ENCODE data around the gene IRGC. TPM values are rescaled to one million over a fixed set of nuclear protein-coding genes. Genes with fewer than 3 reads are reported as not detected.

The IRGC gene
- total and polyA plus RNA-seq, 9 donors: not detected

DNA sequence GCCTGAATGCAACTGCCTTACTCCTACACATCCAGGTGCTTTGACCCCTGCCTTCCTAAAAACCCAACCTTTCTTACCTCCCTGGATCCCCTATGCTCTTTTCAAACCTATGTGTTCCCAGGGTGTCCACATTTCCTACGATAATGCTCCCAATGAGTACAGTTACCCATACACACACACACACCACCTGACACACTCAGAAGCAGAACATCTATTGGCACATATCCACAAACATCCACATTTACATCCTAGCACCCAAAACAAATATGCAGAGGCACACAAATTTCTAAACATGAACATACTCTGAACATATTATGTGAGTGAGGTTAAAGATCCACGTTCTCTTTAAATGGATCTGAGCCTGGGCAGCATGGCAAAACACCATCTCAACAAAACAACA lies 23.5 kb upstream of the IRGC start:
- intact Hi-C loops (cut with DNase I): no loop called here
- no peaks in the 10 kb centered on the region for H3K4me1 ChIP-seq (ENCODE audit: insufficient read depth)
- no peak for DNase-seq
- no peaks in the 10 kb centered on the region for H3K27me3 ChIP-seq
- H3K36me3 ChIP-seq: no peaks in the 10 kb centered on the region
- no peak for TF ChIP-seq EP300 (IDR thresholded peaks at IDR 0.05)
- no peak for TF ChIP-seq POLR2A (IDR thresholded peaks at IDR 0.05)
- TF ChIP-seq, protein P1, sequence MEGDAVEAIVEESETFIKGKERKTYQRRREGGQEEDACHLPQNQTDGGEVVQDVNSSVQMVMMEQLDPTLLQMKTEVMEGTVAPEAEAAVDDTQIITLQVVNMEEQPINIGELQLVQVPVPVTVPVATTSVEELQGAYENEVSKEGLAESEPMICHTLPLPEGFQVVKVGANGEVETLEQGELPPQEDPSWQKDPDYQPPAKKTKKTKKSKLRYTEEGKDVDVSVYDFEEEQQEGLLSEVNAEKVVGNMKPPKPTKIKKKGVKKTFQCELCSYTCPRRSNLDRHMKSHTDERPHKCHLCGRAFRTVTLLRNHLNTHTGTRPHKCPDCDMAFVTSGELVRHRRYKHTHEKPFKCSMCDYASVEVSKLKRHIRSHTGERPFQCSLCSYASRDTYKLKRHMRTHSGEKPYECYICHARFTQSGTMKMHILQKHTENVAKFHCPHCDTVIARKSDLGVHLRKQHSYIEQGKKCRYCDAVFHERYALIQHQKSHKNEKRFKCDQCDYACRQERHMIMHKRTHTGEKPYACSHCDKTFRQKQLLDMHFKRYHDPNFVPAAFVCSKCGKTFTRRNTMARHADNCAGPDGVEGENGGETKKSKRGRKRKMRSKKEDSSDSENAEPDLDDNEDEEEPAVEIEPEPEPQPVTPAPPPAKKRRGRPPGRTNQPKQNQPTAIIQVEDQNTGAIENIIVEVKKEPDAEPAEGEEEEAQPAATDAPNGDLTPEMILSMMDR (IDR thresholded peaks at IDR 0.05): no peak
- 86 to 90% (median 90%) methylated on average over 2 of the region's 2 CpGs for WGBS, 3 donors
- no peak overlapping the region for H3K27ac ChIP-seq
- H3K9me3 ChIP-seq: peaks cover 5 to 7% of the 10 kb centered on the region in 2 donors
- no peak overlapping the region for H3K4me3 ChIP-seq

DNA sequence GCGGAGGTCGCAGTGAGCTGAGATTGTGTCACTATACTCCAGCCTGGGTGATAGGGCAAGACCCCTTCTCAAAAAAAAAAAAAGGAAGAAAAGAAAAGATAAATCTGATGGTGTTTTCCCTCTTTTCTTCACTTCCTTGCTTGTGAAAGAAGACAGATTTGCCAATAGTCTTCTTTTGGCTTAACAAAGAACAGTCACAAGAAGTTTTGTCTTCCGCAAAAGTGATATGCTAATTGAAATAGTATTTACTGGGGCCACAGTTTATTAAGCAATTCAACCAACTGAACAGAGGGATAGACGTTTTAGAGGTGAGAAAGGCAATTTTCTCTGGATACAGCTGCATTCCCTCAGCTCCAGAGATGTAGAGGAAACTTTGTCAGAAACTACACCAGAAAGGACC lies 23.0 kb upstream of the IRGC start:
- intact Hi-C loops (cut with DNase I): no loop called here

DNA sequence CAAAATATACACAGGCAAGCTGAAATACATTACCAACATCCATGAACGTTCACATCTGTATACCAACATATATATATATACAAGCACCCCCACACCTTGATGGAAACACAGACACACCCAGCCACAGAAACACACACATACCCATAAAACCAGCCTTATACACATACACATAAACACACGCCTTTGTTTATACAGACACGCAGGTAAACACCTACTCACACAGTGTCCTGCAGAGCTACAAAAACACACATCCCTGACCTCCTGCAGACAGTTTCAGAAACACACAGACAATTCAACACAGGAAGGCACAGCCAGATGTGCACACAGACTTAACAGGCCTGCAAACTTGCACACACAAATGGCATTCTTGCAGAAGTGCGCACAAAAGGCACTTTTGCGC lies 21.3 kb upstream of the IRGC start:
- Histone ChIP-seq H3K27me3 (no peaks in the 10 kb centered on the region), H3K9me3 (peaks cover 5 to 7% of the 10 kb centered on the region in 2 donors), H3K36me3 (no peaks in the 10 kb centered on the region), H3K4me3 (no peak overlapping the region), H3K27ac (no peak overlapping the region), H3K4me1 (ENCODE audit: insufficient read depth) (no peaks in the 10 kb centered on the region)
- 75 to 90% (median 81%) methylated on average over 5 of the region's 5 CpGs for WGBS, 3 donors
- TF ChIP-seq POLR2A (IDR thresholded peaks at IDR 0.05) (no peak), EP300 (IDR thresholded peaks at IDR 0.05) (no peak)
- TF ChIP-seq, protein P1 (IDR thresholded peaks at IDR 0.05): no peak
- no peak for DNase-seq
- intact Hi-C loops (cut with DNase I): no loop called here

More for the DNA sequence above, 23.0 kb upstream of the IRGC start:
- 74 to 83% (median 76%) methylated on average over 4 of the region's 4 CpGs for WGBS, 3 donors
- no peak for TF ChIP-seq EP300 (IDR thresholded peaks at IDR 0.05)
- peaks cover 5 to 7% of the 10 kb centered on the region in 2 donors for H3K9me3 ChIP-seq
- no peaks in the 10 kb centered on the region for H3K36me3 ChIP-seq
- H3K4me3 ChIP-seq: no peak overlapping the region
- H3K27me3 ChIP-seq: no peaks in the 10 kb centered on the region
- no peaks in the 10 kb centered on the region for H3K4me1 ChIP-seq (ENCODE audit: insufficient read depth)
- no peak overlapping the region for H3K27ac ChIP-seq
- no peak for DNase-seq

DNA sequence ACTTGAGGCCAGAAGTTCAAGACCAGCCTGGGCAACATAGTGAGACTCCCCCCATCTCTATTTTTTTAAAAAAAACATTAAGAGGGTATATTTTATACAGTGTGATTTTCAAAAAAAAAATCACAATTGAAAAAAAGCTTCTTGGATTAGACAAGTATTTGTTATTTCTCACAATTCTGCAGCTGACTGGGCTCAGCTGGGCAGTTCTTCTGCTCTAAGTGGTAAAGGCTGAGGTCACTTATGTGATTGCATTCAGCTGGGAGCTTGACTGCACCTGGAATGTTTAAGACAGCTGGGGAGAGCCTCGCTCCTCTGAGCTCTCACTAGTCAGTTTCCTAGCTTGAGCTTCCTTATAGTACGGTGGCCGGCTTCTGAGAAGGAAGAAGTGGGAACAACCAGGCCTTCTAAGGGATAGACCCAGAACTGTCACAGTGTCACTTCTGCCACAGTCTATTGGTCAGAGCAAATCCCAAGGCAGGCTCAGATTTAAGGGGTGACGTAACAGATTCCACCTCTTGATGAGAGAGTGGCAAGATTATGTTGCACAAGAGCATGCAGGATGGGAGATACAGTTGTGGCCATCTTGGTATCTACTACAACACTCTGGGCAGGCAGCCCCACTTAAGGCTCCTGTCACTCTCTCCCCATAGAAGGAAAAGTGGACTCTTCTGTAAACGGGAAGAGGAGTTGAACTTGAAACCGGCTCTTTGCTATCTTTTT lies 19.7 kb upstream of the IRGC start:
- H3K27me3 ChIP-seq: no peaks in the 10 kb centered on the region
- no peak for TF ChIP-seq POLR2A (IDR thresholded peaks at IDR 0.05)
- 81 to 90% (median 88%) methylated on average over 6 of the region's 6 CpGs for WGBS, 3 donors
- no peak overlapping the region for H3K27ac ChIP-seq
- no peak overlapping the region for H3K4me3 ChIP-seq
- intact Hi-C loops (cut with DNase I): no loop called here
- no peaks in the 10 kb centered on the region for H3K4me1 ChIP-seq (ENCODE audit: insufficient read depth)
- DNase-seq: no peak
- H3K9me3 ChIP-seq: peaks cover 4 to 6% of the 10 kb centered on the region in 2 donors
- H3K36me3 ChIP-seq: no peaks in the 10 kb centered on the region

DNA sequence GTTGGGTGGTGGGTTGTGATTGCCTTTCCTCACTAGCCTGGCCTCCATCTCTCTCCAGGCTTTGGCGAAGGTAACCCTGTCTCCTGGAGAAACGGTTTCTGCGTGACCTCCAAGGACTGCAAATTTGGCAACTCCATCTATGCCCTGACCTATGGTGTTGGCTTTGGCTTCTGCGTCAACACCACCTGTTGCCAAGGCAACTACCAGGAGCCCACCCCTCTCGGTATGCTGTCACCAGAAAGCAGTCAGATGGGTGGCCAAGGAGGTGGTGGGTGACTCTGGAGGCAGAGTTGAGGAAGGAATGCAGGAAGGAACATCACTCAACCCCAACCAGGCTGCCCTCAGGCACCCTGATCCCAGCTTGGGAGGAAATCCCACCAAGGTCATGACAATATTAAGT lies 18.6 kb upstream of the IRGC start:
- Histone ChIP-seq H3K4me3 (no peak overlapping the region), H3K36me3 (no peaks in the 10 kb centered on the region)
- WGBS, 3 donors: 55 to 70% (median 68%) methylated on average over 5 of the region's 5 CpGs

More for the DNA sequence above, 18.6 kb upstream of the IRGC start:
- DNase-seq: no peak
- Histone ChIP-seq H3K4me1 (ENCODE audit: insufficient read depth) (no peaks in the 10 kb centered on the region), H3K27ac (no peak overlapping the region), H3K27me3 (no peaks in the 10 kb centered on the region), H3K9me3 (no peaks in the 10 kb centered on the region)
- intact Hi-C loops (cut with DNase I): no loop called here
- TF ChIP-seq, protein P1 (IDR thresholded peaks at IDR 0.05): no peak
- TF ChIP-seq POLR2A (IDR thresholded peaks at IDR 0.05) (no peak), EP300 (IDR thresholded peaks at IDR 0.05) (no peak)

All from ovary (tissue), 9 donors.